HG03039 (cell line): ENCODE measurements around the gene AMPD2.

Source experiments
- ATAC-seq: cut with Tn5 transposase; IDR thresholded peaks from one replicate; pipeline ENCODE4 v1.9.1; 2021; ENCODE audit warnings: mild to moderate bottlenecking, moderate library complexity; ENCODE audit not compliant: unreplicated experiment

The AMPD2 gene

GRCh38 chr1:109616391-109616790, 3.2 kb upstream of the AMPD2 start:
- ATAC-seq: no peak

- ATAC-seq: no peak
Observed at GRCh38 chr1:109617291-109617801, 2.3 kb upstream of the AMPD2 start.

DNA sequence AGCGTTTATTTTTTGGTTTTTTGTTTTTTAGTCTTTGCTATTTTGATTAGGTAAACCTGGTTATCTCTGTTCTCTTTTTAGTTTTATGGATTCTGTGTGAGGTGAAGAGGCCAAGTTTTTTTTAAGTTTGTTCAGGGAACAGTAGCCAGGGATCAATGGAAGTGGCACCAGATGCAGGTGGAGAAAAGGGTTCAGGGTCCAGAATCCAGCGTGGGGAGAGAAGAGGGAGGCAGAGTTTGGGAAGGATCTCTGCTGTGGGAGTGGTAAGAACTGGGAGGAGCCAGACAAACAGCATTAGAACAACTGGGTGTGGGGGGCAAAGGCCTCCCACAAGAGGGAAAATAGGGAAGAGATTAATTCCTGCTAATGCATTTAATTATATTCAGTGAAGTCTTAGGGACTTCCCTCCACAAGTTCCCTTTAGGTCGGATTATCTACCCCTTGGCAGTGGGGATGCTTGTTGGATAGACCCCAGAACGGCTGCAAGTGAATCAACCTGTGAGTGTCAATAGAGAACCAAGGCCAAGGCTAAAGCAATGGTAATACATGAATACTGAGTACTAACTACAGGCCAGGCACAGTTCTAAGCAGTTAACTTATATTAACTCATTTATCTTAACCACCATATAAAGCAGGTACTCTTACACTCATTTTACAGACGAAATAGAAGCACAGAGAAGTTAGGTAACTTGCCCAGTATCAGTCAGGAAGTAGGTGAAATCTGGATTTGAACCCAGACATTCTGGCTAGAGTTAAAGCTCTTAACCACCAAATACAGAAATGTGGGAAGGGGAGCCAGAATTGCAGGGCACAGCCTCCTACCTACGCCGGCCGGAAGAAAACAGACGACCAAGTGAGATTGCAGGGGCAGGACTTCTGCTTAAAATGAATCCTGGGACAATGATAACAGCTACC, 719 bp upstream of the AMPD2 start:
- no peak for ATAC-seq

GRCh38 chr1:109620401-109620791, 759 bp downstream of the AMPD2 start:
- no peak for ATAC-seq

DNA sequence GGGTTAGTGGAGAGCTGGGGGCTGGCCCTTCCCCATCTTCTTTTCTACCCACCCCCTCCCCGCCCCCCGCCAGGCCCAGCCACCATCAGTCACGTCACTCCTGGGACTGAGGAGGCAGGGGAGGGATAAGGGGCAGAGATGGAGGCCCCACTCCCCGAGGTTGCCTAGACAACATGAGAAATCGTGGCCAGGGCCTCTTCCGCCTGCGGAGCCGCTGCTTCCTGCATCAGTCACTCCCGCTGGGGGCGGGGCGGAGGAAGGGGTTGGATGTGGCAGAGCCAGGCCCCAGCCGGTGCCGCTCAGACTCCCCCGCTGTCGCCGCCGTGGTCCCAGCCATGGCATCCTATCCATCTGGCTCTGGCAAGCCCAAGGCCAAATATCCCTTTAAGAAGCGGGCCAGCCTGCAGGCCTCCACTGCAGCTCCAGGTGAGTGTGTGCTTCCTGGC, 1.2 kb downstream of the AMPD2 start:
- ATAC-seq: peak; percentile 61

- no peak for ATAC-seq
Observed at GRCh38 chr1:109621379-109622136, 1.9 kb downstream of the AMPD2 start.

DNA sequence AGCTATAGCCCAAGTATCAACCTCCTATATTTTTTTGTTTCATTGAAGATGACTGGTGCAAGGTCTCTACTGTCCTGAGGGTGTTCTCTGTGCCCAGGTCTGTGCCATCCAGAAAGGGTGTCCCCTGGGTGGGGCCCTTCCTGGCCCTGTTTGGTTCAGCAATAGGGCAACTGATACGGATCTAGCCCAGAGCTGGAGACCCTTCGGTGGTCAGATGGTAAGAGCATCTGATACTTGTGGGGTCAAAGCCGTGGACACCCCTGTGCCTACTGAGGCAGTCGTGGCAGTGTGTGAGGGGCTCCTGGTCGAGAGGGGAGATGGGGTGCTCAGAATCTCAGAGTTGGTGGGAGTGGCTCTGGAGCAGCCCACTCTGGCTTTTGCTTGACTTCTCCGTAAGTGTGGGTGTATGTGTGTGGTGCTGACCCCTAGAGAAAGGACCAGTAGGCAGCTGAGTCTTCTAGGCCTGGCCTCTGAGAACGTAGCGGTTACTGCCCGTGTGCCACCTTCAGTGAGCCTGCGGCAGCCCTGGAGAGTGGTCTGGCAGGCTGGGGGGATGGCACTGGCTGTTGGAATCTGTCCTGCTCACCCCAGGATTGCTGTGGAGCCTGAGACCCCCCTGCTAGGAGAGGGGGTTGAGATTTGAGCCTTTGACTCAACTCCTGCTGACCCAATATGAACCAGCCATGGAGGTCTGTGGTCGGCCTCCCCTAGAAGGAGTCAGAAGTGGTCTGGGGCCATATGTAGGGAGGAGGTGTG, 2.7 kb downstream of the AMPD2 start:
- ATAC-seq: no peak

- no peak for ATAC-seq
Observed at GRCh38 chr1:109622895-109623294, 3.3 kb downstream of the AMPD2 start.

DNA sequence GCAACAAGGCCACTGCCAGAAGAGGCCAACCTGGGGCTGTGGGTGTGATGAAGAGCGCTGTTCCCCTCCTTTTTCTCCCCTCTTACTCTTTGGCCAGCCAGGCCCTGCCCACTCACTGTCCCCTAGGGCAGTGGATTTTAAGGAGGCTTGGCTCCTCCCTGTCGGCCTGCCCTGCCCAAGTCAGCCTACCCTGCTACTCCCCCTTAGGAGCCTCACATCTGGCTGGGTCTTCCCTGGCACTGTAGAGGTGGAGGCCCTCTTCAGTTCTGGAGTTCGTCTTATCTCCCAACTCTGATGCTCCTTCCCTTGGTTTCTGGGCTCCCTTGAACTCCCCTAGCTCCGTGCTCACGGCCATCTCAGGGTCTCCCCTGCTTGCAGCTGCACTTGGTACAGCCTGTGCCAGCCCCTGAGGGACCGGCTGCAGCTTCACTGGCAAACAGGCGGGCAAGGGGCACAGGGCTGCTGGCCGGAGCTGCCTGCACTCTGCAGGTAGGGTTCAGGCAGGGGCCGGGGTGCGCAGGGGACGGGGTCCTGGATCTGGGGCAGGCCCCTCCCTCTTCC, 4.0 kb downstream of the AMPD2 start:
- ATAC-seq: no peak

DNA sequence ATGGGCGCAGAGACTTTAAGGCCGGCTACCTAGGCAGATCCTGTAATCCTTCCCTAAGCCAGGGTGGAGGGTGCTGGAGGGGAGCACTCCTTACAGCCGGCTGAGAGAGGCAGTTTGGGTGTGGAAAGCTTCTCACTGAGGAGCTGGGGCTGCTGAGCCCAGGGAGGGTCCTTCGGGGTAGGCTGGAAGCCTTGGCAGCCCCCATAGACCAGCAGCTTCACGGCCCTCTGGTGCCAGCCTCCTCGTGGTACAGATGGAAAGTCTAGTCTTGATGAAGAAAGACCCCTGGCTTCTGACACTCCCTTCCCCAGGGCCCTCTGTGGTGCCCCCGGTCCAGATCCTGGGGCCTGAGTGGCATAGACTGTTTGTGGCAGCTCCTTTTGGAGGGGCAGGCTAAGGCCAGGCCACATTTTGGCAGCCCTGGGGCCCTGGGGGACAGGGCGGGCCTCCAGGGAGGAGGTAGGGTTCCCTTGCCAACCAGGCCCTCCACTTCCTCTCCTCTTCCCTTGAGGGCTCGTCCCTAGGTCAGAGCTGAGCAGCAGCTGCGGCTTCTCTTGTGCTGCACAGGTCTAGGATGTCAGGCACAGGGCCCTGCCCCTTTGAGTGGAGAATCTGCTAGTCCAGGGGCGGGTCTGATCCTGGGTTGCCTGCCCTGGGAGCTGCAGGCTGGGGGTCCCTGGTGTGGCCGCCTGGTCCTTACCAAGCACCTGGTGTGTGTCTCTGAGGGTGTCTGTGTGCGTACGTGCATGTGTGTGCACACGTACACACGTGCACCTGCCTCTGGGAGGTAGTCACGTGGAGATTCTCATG, 4.8 kb downstream of the AMPD2 start:
- no peak for ATAC-seq

GRCh38 chr1:109625176-109625575, 5.5 kb downstream of the AMPD2 start:
- no peak for ATAC-seq

DNA sequence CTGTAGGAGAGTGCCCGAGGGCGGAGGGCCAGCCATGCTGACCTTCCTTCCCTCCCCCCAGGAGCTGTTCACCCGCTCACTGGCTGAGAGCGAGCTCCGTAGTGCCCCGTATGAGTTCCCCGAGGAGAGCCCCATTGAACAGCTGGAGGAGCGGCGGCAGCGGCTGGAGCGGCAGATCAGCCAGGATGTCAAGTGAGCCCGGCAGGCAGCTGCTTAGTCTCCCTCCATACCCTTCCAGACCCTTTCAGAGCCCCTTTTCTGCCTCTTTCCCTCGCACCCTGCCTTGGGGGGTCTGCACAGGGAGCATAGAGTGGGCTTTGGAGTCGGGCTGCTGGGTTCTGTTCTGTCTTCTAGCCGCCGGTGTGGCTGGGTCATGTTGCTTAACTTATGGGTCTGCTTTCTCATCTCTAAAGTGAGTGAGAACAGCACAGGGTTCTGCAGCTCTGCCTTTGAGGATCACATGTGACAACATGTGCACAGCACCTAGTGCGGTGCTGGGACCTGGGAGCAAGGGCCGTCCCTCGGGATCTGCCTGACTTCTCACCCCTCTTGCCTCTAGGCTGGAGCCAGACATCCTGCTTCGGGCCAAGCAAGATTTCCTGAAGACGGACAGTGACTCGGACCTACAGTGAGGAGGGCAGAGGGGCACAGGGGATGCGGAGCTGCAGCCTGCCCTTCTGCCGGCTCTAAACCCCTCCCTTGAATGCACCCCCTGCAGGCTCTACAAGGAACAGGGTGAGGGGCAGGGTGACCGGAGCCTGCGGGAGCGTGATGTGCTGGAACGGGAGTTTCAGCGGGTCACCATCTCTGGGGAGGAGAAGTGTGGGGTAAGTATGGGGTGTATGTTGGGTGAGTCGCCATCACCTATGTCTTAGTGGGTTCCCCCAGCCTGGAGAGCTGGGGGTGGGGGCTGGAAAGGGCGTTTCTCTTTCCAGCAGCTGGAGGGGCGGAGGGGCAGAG, 6.2 kb downstream of the AMPD2 start:
- ATAC-seq: no peak

GRCh38 chr1:109626682-109627408, 7.2 kb downstream of the AMPD2 start:
- no peak for ATAC-seq

DNA sequence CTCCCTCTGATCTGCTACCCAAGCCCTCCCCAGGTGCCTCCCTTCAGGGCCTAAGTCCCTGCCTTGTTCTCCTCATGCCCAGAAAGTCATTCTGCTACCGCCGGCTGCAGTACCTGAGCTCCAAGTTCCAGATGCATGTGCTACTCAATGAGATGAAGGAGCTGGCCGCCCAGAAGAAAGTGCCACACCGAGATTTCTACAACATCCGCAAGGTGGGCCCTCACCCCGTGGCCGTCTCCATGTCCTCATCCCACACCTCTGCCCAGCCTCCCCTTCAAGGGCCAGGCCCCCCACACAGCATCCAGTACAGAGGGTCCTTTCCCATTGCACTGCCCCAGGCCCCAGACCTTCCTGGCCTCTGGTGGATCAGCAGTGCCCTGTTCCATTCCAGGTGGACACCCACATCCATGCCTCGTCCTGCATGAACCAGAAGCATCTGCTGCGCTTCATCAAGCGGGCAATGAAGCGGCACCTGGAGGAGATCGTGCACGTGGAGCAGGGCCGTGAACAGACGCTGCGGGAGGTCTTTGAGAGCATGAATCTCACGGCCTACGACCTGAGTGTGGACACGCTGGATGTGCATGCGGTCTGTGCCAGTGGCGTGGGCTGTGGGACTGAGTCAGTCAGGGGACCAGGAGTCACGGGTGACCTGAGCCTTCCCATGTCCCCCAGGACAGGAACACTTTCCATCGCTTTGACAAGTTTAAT, 8.2 kb downstream of the AMPD2 start:
- ATAC-seq: no peak

DNA sequence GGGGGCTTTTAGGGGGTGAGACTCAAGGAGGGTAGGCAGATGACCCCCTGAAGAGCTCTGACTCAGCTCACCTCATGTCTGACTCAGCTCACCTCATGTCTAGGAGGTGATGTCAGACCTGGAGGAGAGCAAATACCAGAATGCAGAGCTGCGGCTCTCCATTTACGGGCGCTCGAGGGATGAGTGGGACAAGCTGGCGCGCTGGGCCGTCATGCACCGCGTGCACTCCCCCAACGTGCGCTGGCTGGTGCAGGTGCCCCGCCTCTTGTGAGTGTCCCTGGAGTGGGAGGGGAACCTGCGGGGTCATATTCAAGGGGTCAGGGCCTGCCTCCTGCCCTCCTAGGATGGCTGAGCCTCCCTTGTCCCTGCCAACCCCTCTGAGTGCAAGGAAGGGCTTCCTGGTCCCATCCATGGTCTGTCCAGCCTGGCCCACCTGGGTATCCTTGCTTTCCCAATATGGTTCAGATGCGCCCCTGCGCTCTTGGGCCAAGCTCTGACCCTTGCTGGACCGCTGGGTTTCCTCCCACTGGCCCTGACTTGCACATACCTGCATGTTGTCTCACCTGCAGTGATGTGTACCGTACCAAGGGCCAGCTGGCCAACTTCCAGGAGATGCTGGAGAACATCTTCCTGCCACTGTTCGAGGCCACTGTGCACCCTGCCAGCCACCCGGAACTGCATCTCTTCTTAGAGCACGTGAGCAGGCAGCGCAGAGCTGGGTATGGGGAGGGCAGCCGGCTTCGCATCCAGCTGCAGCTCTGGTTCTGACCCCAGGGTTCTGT, 9.1 kb downstream of the AMPD2 start:
- ATAC-seq: no peak

DNA sequence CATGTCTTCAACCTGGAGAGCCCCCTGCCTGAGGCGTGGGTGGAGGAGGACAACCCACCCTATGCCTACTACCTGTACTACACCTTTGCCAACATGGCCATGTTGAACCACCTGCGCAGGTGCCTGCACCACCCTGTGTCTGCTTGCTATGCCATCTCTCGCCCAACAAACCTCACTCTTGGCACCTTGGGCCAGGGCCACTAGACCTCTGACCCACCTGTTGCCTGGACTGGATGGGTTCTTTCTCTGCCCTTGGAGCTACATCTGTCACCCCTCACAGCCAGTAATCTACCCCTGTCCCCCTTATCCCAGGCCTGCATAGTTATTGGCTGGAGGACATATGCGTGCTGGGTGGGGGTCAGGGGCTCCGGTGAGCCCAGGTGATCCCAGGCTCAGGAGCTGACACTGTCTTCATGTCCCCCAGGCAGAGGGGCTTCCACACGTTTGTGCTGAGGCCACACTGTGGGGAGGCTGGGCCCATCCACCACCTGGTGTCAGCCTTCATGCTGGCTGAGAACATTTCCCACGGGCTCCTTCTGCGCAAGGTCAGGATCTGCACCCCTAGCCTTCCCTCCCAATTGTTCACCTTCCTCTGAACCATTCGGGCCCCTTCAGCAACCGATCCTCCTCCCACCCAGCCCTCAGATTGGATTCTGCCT, 9.9 kb downstream of the AMPD2 start:
- ATAC-seq: no peak
